Upper lobe of right lung (tissue), 1 donor: ENCODE measurements around the gene PPP4C. TPM values are rescaled to one million over a fixed set of nuclear protein-coding genes. Genes with fewer than 3 reads are reported as not detected.
A peak's percentile ranks its signal among the peaks of the same experiment; 100 is the strongest.

Experiments
- ATAC-seq: fragments of 200-7000 bp; cut with Tn5 transposase; one replicate; pipeline ENCODE4 v1.9.1; 2020; ENCODE audit warnings: mild to moderate bottlenecking, moderate library complexity
- DNase-seq: peaks from one replicate; pipeline ENCODE4 v3.0.0-alpha.2; 2020
- H3K27ac ChIP-seq: fragments of 200-600 bp; one replicate; pipeline ENCODE4 v1.8.0; 2022
- H3K27me3 ChIP-seq: fragments of 200-600 bp; one replicate; pipeline ENCODE4 v1.8.0; 2022; ENCODE audit warnings: mild to moderate bottlenecking
- H3K36me3 ChIP-seq: fragments of 200-600 bp; one replicate; pipeline ENCODE4 v1.8.0; 2022
- H3K4me1 ChIP-seq: fragments of 200-600 bp; one replicate; pipeline ENCODE4 v1.8.0; 2022
- H3K4me3 ChIP-seq: fragments of 200-600 bp; one replicate; pipeline ENCODE4 v1.8.0; 2022; ENCODE audit warnings: mild to moderate bottlenecking
- H3K9me3 ChIP-seq: fragments of 200-600 bp; one replicate; pipeline ENCODE4 v1.8.0; 2022
- CTCF ChIP-seq: fragments of 200-600 bp; IDR thresholded peaks from one replicate; pipeline ENCODE4 v1.8.0; 2022; ENCODE audit warnings: antibody characterized with exemption
- intact Hi-C: fragments of 100-400 bp; cut with DNase I; formaldehyde crosslinking; loops from one replicate; pipeline ENCODE4 v1.11.0; 2022
- total RNA-seq: library from RNA; stranded (reverse); fragmentation: NEBNext Ultra II Directional; extraction: Animal tissue kit (Norgen Biotek cat#: 25700); gene quantifications from one replicate; pipeline ENCODE4 v1.2.1, GENCODE V29; 2021
- donor health status: DM: no; HTN: yes; CAD: no; lungs with severe emphysema.

Gene PPP4C
- total RNA-seq, 1 donor from 2014 or later, result 74.2 TPM

- Histone ChIP-seq H3K36me3 (no peaks in the 10 kb centered on the region), H3K27me3 (no peaks in the 10 kb centered on the region), H3K27ac (no peak overlapping the region), H3K9me3 (no peaks in the 10 kb centered on the region), H3K4me1 (no peaks in the 10 kb centered on the region), H3K4me3 (no peak overlapping the region)
- intact Hi-C loops, result no loop called here
- TF ChIP-seq CTCF, result no peak
- peak; percentile 70 for ATAC-seq
- no peak for DNase-seq
These were observed 56.2 kb downstream of the PPP4C start for GRCh38 chr16:30131869-30132475.

DNA sequence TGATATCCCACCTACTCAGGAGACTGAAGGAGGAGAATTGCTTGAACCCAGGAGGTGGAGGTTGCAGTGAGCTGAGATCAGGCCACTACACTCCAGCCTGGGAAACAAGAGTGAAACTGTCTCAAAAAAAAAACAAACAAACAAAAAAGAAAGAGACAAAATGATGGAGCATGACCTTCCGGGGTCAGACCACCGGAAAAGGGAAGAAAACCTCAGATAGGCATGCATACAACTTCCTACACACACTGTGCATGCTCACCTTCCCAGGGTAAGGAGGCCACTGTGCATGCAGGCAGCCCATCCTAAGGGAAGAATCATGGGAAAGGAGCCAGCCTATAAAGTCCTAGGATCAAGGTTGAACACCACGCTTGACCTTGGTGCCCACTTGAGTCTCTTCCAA is 56.8 kb downstream of the PPP4C start:
- Histone ChIP-seq H3K27me3 (no peaks in the 10 kb centered on the region), H3K27ac (no peak overlapping the region), H3K4me1 (no peaks in the 10 kb centered on the region), H3K4me3 (no peak overlapping the region), H3K9me3 (no peaks in the 10 kb centered on the region), H3K36me3 (no peaks in the 10 kb centered on the region)
- TF ChIP-seq CTCF, result no peak
- no peak for DNase-seq
- intact Hi-C loops, result no loop called here
- no peak for ATAC-seq

Other genes with a start within 250 kb of the PPP4C start
- gene CDIPT, start 212.8 kb upstream of the PPP4C start, total RNA-seq, result 83.2 TPM
- gene SEZ6L2, start 176.4 kb upstream of the PPP4C start, total RNA-seq, result 11.9 TPM
- gene ASPHD1, start 175.5 kb upstream of the PPP4C start, total RNA-seq, result 4.4 TPM
- 23.5 TPM for gene KCTD13, start 149.8 kb upstream of the PPP4C start, total RNA-seq
- gene TMEM219, start 113.9 kb upstream of the PPP4C start, total RNA-seq, result 133 TPM
- gene TAOK2, start 102.1 kb upstream of the PPP4C start, total RNA-seq, result 75.4 TPM
- 20.3 TPM for gene HIRIP3, start 80.4 kb upstream of the PPP4C start, total RNA-seq
- 65.3 TPM for gene INO80E, start 79.8 kb upstream of the PPP4C start, total RNA-seq
- 2.6 TPM for gene DOC2A, start 65.0 kb upstream of the PPP4C start, total RNA-seq
- gene C16orf92, start 52.8 kb upstream of the PPP4C start, total RNA-seq, result not detected
- not detected for gene TLCD3B, start 44.7 kb upstream of the PPP4C start, total RNA-seq
- 689 TPM for gene ALDOA, start 10.2 kb upstream of the PPP4C start, total RNA-seq
- 1.4 TPM for gene TBX6, start 15.9 kb downstream of the PPP4C start, total RNA-seq
- gene YPEL3, start 20.2 kb downstream of the PPP4C start, total RNA-seq, result 93.6 TPM
- gene GDPD3, start 37.5 kb downstream of the PPP4C start, total RNA-seq, result 11.5 TPM
- 93.7 TPM for gene MAPK3, start 47.2 kb downstream of the PPP4C start, total RNA-seq
- gene CORO1A, start 107.6 kb downstream of the PPP4C start, total RNA-seq, result 70.0 TPM
- 59.3 TPM for gene BOLA2B, start 117.7 kb downstream of the PPP4C start, total RNA-seq
- gene SLX1A, start 117.9 kb downstream of the PPP4C start, total RNA-seq, result 49.4 TPM
- gene SULT1A3, start 123.3 kb downstream of the PPP4C start, total RNA-seq, result 10.6 TPM
- gene NPIPB13, start 172.5 kb downstream of the PPP4C start, total RNA-seq, result 19.9 TPM